Islet precursor cell (in vitro differentiated cells): ENCODE data around the gene CXCR6.
"Not testable (repeated sequence)": the region's sequence is repeated elsewhere in the genome, so short reads cannot be mapped to it uniquely, and the experiment has no call there.

Experiments
- DNase-seq: peaks from one replicate; pipeline ENCODE4 v3.0.0-alpha.2; 2018

CXCR6 gene

GRCh38 chr3:45992133-45992729 lies 49.0 kb downstream of the CXCR6 start:
- DNase-seq = no peak

- no peak for DNase-seq
Observed at GRCh38 chr3:45992821-45993221, 49.6 kb downstream of the CXCR6 start.

GRCh38 chr3:45993421-45994027 lies 50.3 kb downstream of the CXCR6 start:
- no peak for DNase-seq

GRCh38 chr3:45994419-45995235 lies 51.4 kb downstream of the CXCR6 start:
- no peak for DNase-seq

GRCh38 chr3:45995236-45996192 lies 52.2 kb downstream of the CXCR6 start, which contains the start of gene FYCO1:
TSS of gene FYCO1 (minus strand) at chr3:45995824. CDS start at chr3:45984910, 10,914 bp downstream.
- DNase-seq = peak; percentile 96

GRCh38 chr3:45997499-45997898 lies 54.2 kb downstream of the CXCR6 start:
- not testable (repeated sequence) for DNase-seq

GRCh38 chr3:45997942-45998341 lies 54.7 kb downstream of the CXCR6 start:
- DNase-seq = no peak
